Fibroblast of lung (primary cell): ENCODE measurements around the gene UPF2.

Experiments
- CTCF ChIP-seq, 2 donors: IDR thresholded peaks in 1 of 2; conservative IDR thresholded peaks in 1 of 2; 1 replicate in 1 of 2; 2 replicates in 1 of 2; pipeline ENCODE4 v1.5.1; 2011 to 2012; ENCODE audit warnings: low read length in 2 of 2, control low read depth in 1 of 2, inconsistent platforms in 1 of 2, low read depth in 1 of 2, mild to moderate bottlenecking in 1 of 2
- EZH2 ChIP-seq: IDR thresholded peaks from 2 replicates; pipeline ENCODE4 v1.5.1; 2012; ENCODE audit warnings: low read length, control low read depth, mild to moderate bottlenecking; ENCODE audit errors: missing control alignments

DNA sequence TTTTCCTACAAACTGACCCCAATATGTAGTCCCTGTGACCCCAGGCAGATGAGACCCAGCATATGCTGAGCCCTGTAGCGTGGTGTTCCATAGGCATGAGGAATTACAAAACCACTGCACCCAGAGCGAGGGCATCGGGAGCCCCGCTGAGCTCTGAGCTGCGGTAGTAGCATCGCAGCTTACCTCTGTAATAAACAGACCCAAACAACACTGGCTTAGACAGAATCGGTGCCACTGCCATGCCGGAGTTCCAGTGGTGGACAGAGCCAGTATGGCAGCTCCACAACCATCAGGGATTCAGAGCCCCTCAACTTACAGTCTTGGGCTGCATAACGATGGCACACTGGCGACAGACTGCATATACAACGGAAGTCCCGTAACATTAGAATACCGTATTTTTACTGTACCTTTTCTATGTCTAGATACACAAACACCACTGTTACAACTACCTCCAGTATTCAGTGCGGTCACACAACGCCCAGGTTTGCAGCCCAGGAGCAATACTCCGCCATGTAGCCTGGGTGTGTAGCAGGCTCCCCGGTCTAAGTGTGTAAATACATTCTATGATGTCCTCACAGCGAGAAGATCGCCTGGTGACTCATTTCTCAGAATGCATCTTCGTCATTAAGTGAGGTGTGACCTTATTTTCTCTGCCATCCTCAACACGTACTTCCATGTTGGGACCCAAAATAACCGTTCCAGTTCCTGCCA is 150.7 kb downstream of the UPF2 start:
- TF ChIP-seq CTCF (conservative IDR thresholded peaks at IDR 0.05 in 1 of 2, IDR thresholded peaks at IDR 0.05 in 1 of 2; ENCODE audit: low read depth in 1 of 2, low read length in 2 of 2) (no peak), EZH2 (no peak)
